Measurements from ENCODE around the gene NPR1. TPM values are rescaled to one million over a fixed set of nuclear protein-coding genes. Genes with fewer than 3 reads are reported as not detected.

Gene NPR1
- total and polyA plus RNA-seq, 8 donors: 1.4 to 39.7 (median 6.1) TPM

GRCh38 chr1:153734396-153735089 is 56.1 kb downstream of the NPR1 start:
- Histone ChIP-seq H3K27me3 (no peaks in the 10 kb centered on the region), H3K9me3 (no peaks in the 10 kb centered on the region), H3K27ac (peak overlapping the region in 3 of 5 donors; percentile 34 to 57 (median 50)), H3K4me1 (peaks cover 7 to 60% (median 27%) of the 10 kb centered on the region in 4 donors), H3K36me3 (peaks cover 0 to 25% (median 13%) of the 10 kb centered on the region in 4 donors), H3K4me3 (no peak overlapping the region)
- intact Hi-C loops (cut with DNase I; ENCODE audit: low total_unique reads): no loop called here
- 74 to 91% (median 80%) methylated on average over 3 of the region's 3 CpGs for WGBS, 5 donors
- DNase-seq: no peak
- TF ChIP-seq POLR2AphosphoS5 (IDR thresholded peaks at IDR 0.05) (no peak), POLR2A (IDR thresholded peaks at IDR 0.05) (no peak), EP300 (IDR thresholded peaks at IDR 0.05) (no peak)
- TF ChIP-seq, protein P1, sequence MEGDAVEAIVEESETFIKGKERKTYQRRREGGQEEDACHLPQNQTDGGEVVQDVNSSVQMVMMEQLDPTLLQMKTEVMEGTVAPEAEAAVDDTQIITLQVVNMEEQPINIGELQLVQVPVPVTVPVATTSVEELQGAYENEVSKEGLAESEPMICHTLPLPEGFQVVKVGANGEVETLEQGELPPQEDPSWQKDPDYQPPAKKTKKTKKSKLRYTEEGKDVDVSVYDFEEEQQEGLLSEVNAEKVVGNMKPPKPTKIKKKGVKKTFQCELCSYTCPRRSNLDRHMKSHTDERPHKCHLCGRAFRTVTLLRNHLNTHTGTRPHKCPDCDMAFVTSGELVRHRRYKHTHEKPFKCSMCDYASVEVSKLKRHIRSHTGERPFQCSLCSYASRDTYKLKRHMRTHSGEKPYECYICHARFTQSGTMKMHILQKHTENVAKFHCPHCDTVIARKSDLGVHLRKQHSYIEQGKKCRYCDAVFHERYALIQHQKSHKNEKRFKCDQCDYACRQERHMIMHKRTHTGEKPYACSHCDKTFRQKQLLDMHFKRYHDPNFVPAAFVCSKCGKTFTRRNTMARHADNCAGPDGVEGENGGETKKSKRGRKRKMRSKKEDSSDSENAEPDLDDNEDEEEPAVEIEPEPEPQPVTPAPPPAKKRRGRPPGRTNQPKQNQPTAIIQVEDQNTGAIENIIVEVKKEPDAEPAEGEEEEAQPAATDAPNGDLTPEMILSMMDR (IDR thresholded peaks at IDR 0.05): no peak

- Histone ChIP-seq H3K36me3 (peaks cover 0 to 29% (median 18%) of the 10 kb centered on the region in 4 donors), H3K4me3 (no peak overlapping the region), H3K27ac (peak overlapping the region in 2 of 5 donors; percentile 34 to 50), H3K9me3 (no peaks in the 10 kb centered on the region), H3K27me3 (no peaks in the 10 kb centered on the region), H3K4me1 (peaks cover 2 to 55% (median 22%) of the 10 kb centered on the region in 4 donors)
- TF ChIP-seq EP300 (IDR thresholded peaks at IDR 0.05): no peak
- TF ChIP-seq, protein P1 (IDR thresholded peaks at IDR 0.05): no peak
- TF ChIP-seq POLR2A (IDR thresholded peaks at IDR 0.05): no peak
- DNase-seq: no peak
- WGBS, 5 donors: 91 to 98% (median 97%) methylated on average over 3 of the region's 3 CpGs
- intact Hi-C loops (cut with DNase I; ENCODE audit: low total_unique reads): no loop called here
Observed at GRCh38 chr1:153735090-153735420, 56.6 kb downstream of the NPR1 start.

GRCh38 chr1:153741986-153742385 is 63.5 kb downstream of the NPR1 start:
- H3K9me3 ChIP-seq: no peaks in the 10 kb centered on the region
- H3K27me3 ChIP-seq: no peaks in the 10 kb centered on the region
- H3K4me1 ChIP-seq: peaks cover 0 to 37% (median 10%) of the 10 kb centered on the region in 4 donors
- no peak for DNase-seq
- intact Hi-C loops (cut with DNase I; ENCODE audit: low total_unique reads): no loop called here
- H3K27ac ChIP-seq: peak overlapping the region in 2 of 5 donors; percentile 31 to 56
- peaks cover 38 to 87% (median 81%) of the 10 kb centered on the region in 4 donors for H3K36me3 ChIP-seq
- TF ChIP-seq EP300 (IDR thresholded peaks at IDR 0.05): no peak
- TF ChIP-seq, protein P1 (IDR thresholded peaks at IDR 0.05): no peak
- TF ChIP-seq POLR2A (IDR thresholded peaks at IDR 0.05): no peak
- H3K4me3 ChIP-seq: no peak overlapping the region
- 56 to 75% (median 67%) methylated on average over 2 of the region's 2 CpGs for WGBS, 5 donors

- DNase-seq: peak in 1 of 2 donors; percentile 65
- Histone ChIP-seq H3K36me3 (peaks cover 43 to 90% (median 86%) of the 10 kb centered on the region in 4 donors), H3K9me3 (no peaks in the 10 kb centered on the region), H3K4me3 (no peak overlapping the region), H3K4me1 (peaks cover 0 to 34% (median 10%) of the 10 kb centered on the region in 4 donors), H3K27ac (peak overlapping the region in 3 of 5 donors; percentile 26 to 56 (median 31)), H3K27me3 (no peaks in the 10 kb centered on the region)
- intact Hi-C loops (cut with DNase I; ENCODE audit: low total_unique reads): no loop called here
- TF ChIP-seq, protein P1 (IDR thresholded peaks at IDR 0.05): no peak
- TF ChIP-seq EP300 (IDR thresholded peaks at IDR 0.05) (no peak), POLR2A (IDR thresholded peaks at IDR 0.05) (no peak), POLR2AphosphoS5 (IDR thresholded peaks at IDR 0.05) (no peak)
- 50 to 59% (median 54%) methylated on average over 5 of the region's 5 CpGs for WGBS, 5 donors
Observed at GRCh38 chr1:153742411-153743142, 64.1 kb downstream of the NPR1 start.

Small RNAs within 50 kb of the gene (small RNA-seq; reads per million reads assigned to genes)
- gene MIR8083: 0 reads per million in 4 donors
- gene RF00019: 0 reads per million in 4 donors
- 0 reads per million in 4 donors for gene RN7SL372P

Other genes starting within 250 kb of the NPR1 start
- gene S100A7, start 218.0 kb upstream of the NPR1 start, total RNA-seq: not detected
- gene S100A7, start 218.0 kb upstream of the NPR1 start, polyA plus RNA-seq: 100 to 1,000 TPM in 1 of 3 donors, not detected in 2; 107 TPM
- gene S100A6, start 142.7 kb upstream of the NPR1 start, total RNA-seq: 100 to 1,000 TPM; 154 to 680 (median 330) TPM
- 1,000 to 10,000 TPM; 1,447 to 2,520 (median 1,620) TPM for gene S100A6, start 142.7 kb upstream of the NPR1 start, polyA plus RNA-seq
- not detected for gene S100A5, start 137.8 kb upstream of the NPR1 start, total RNA-seq
- gene S100A5, start 137.8 kb upstream of the NPR1 start, polyA plus RNA-seq: not detected
- gene S100A4, start 132.9 kb upstream of the NPR1 start, total RNA-seq: 10 to 100 TPM in 4 of 5 donors, 1 to 10 TPM in 1; 9.9 to 53.3 (median 19.4) TPM
- 100 to 1,000 TPM; 145 to 541 (median 274) TPM for gene S100A4, start 132.9 kb upstream of the NPR1 start, polyA plus RNA-seq
- gene S100A3, start 129.4 kb upstream of the NPR1 start, total RNA-seq: not detected
- gene S100A3, start 129.4 kb upstream of the NPR1 start, polyA plus RNA-seq: 10 to 100 TPM in 1 of 3 donors, 1 to 10 TPM in 2; 2.6 to 15.0 (median 5.4) TPM
- gene S100A2, start 112.8 kb upstream of the NPR1 start, total RNA-seq: 10 to 100 TPM in 1 of 5 donors, 1 to 10 TPM in 1, not detected in 3; 2.2 to 12.7 TPM
- 1,000 to 10,000 TPM in 1 of 3 donors, 1 to 10 TPM in 2; 4.9 to 1,809 (median 8.3) TPM for gene S100A2, start 112.8 kb upstream of the NPR1 start, polyA plus RNA-seq
- 100 to 1,000 TPM in 1 of 5 donors, 10 to 100 TPM in 2, 1 to 10 TPM in 2; 8.9 to 192 (median 47.9) TPM for gene S100A16, start 65.6 kb upstream of the NPR1 start, total RNA-seq
- gene S100A16, start 65.6 kb upstream of the NPR1 start, polyA plus RNA-seq: 100 to 1,000 TPM; 145 to 361 (median 188) TPM
- gene S100A14, start 62.4 kb upstream of the NPR1 start, total RNA-seq: 100 to 1,000 TPM in 1 of 5 donors, 10 to 100 TPM in 3, 1 to 10 TPM in 1; 8.8 to 488 (median 29.0) TPM
- 100 to 1,000 TPM in 2 of 3 donors, 10 to 100 TPM in 1; 70.2 to 751 (median 244) TPM for gene S100A14, start 62.4 kb upstream of the NPR1 start, polyA plus RNA-seq
- gene S100A13, start 51.2 kb upstream of the NPR1 start, total RNA-seq: 10 to 100 TPM; 18.7 to 54.6 (median 23.5) TPM
- gene S100A13, start 51.2 kb upstream of the NPR1 start, polyA plus RNA-seq: 100 to 1,000 TPM; 140 to 271 (median 207) TPM
- not detected for gene S100A1, start 50.3 kb upstream of the NPR1 start, total RNA-seq
- gene S100A1, start 50.3 kb upstream of the NPR1 start, polyA plus RNA-seq: 10 to 100 TPM in 2 of 3 donors, 1 to 10 TPM in 1; 5.7 to 64.8 (median 45.5) TPM
- 100 to 1,000 TPM in 1 of 5 donors, 10 to 100 TPM in 4; 21.7 to 111 (median 74.3) TPM for gene CHTOP, start 44.6 kb upstream of the NPR1 start, total RNA-seq
- 10 to 100 TPM; 41.3 to 53.2 (median 46.0) TPM for gene CHTOP, start 44.6 kb upstream of the NPR1 start, polyA plus RNA-seq
- 10 to 100 TPM; 14.9 to 82.9 (median 15.6) TPM for gene SNAPIN, start 20.0 kb upstream of the NPR1 start, total RNA-seq
- gene SNAPIN, start 20.0 kb upstream of the NPR1 start, polyA plus RNA-seq: 10 to 100 TPM; 29.4 to 35.5 (median 29.5) TPM
- gene ILF2, start 7.7 kb upstream of the NPR1 start, total RNA-seq: 100 to 1,000 TPM in 1 of 5 donors, 10 to 100 TPM in 4; 17.1 to 138 (median 41.5) TPM
- 100 to 1,000 TPM in 1 of 3 donors, 10 to 100 TPM in 2; 49.1 to 103 (median 98.9) TPM for gene ILF2, start 7.7 kb upstream of the NPR1 start, polyA plus RNA-seq
- gene INTS3, start 49.4 kb downstream of the NPR1 start, total RNA-seq: 10 to 100 TPM; 28.1 to 48.2 (median 39.4) TPM
- 10 to 100 TPM; 11.0 to 39.2 (median 19.1) TPM for gene INTS3, start 49.4 kb downstream of the NPR1 start, polyA plus RNA-seq
- gene SLC27A3, start 96.7 kb downstream of the NPR1 start, total RNA-seq: 10 to 100 TPM; 14.9 to 89.9 (median 62.2) TPM
- 10 to 100 TPM; 17.4 to 86.8 (median 44.1) TPM for gene SLC27A3, start 96.7 kb downstream of the NPR1 start, polyA plus RNA-seq
- 10 to 100 TPM; 15.8 to 26.3 (median 18.1) TPM for gene GATAD2B, start 244.3 kb downstream of the NPR1 start, total RNA-seq
- gene GATAD2B, start 244.3 kb downstream of the NPR1 start, polyA plus RNA-seq: 1 to 10 TPM; 2.7 to 3.4 (median 3.2) TPM